Fibroblast of lung (primary cell): Measurements from ENCODE around the gene HSPA8. TPM values are rescaled to one million over a fixed set of nuclear protein-coding genes. Genes with fewer than 3 reads are reported as not detected.

Source experiments
- DNase-seq, 2 donors: peaks; one replicate each; pipeline versions ENCODE4 v3.0.0 to v3.0.0-alpha.2; 2010; ENCODE audit warnings: low read depth in 2 of 2
- H2AFZ ChIP-seq: 2 replicates; pipeline ENCODE4 v1.5.1; 2012; ENCODE audit warnings: low read length, control low read depth, inconsistent platforms
- H3K27ac ChIP-seq: 2 replicates; pipeline ENCODE4 v1.5.1; 2011; ENCODE audit warnings: low read length, control low read depth; ENCODE audit not compliant: insufficient read depth
- H3K27me3 ChIP-seq: 2 replicates; pipeline ENCODE4 v1.5.1; 2011; ENCODE audit warnings: mild to moderate bottlenecking, low read length; ENCODE audit not compliant: control insufficient read depth, insufficient read depth
- H3K36me3 ChIP-seq: 2 replicates; pipeline ENCODE4 v1.5.1; 2011; ENCODE audit warnings: low read length; ENCODE audit not compliant: control insufficient read depth, insufficient read depth
- H3K4me1 ChIP-seq: 2 replicates; pipeline ENCODE4 v1.5.1; 2011; ENCODE audit warnings: low read length; ENCODE audit not compliant: control insufficient read depth, insufficient read depth; ENCODE audit errors: extremely low read depth
- H3K4me2 ChIP-seq: 2 replicates; pipeline ENCODE4 v1.5.1; 2011; ENCODE audit warnings: low read length, control low read depth; ENCODE audit not compliant: insufficient read depth; ENCODE audit errors: extremely low read depth
- H3K4me3 ChIP-seq, 4 experiments: fragments of 200-600 bp in 1 of 4; sonication (generic) in 1 of 4; replicated peaks in 1 of 4; 2 replicates each; pipeline ENCODE4 v1.5.1; 2011 to 2016; ENCODE audit warnings: low read length in 4 of 4, low read depth in 3 of 4, mild to moderate bottlenecking in 3 of 4, control low read depth in 2 of 4, inconsistent platforms in 1 of 4, mixed read lengths in 1 of 4; ENCODE audit not compliant: insufficient read depth in 1 of 4; ENCODE audit errors: control extremely low read depth in 1 of 4
- H3K79me2 ChIP-seq: 2 replicates; pipeline ENCODE4 v1.5.1; 2012; ENCODE audit warnings: mild to moderate bottlenecking, low read length, inconsistent platforms; ENCODE audit not compliant: control insufficient read depth, insufficient read depth
- H3K9ac ChIP-seq: 2 replicates; pipeline ENCODE4 v1.5.1; 2011; ENCODE audit warnings: mild to moderate bottlenecking, low read length, control low read depth; ENCODE audit not compliant: insufficient read depth
- H3K9me3 ChIP-seq: 2 replicates; pipeline ENCODE4 v1.5.1; 2012; ENCODE audit warnings: low read depth, low read length; ENCODE audit not compliant: control insufficient read depth, insufficient read depth
- H4K20me1 ChIP-seq: 2 replicates; pipeline ENCODE4 v1.5.1; 2011; ENCODE audit warnings: low read length; ENCODE audit not compliant: control insufficient read depth, insufficient read depth; ENCODE audit errors: extremely low read depth
- EZH2 ChIP-seq: IDR thresholded peaks from 2 replicates; pipeline ENCODE4 v1.5.1; 2012; ENCODE audit warnings: low read length, control low read depth, mild to moderate bottlenecking; ENCODE audit errors: missing control alignments
- polyA plus RNA-seq, 2 donors: library from polyadenylated mRNA; depleted of rRNA in 1 of 2; stranded (reverse) in 1 of 2; unstranded in 1 of 2; fragments of >200 nt; gene quantifications; 2 replicates each; pipeline ENCODE4 v1.2.1, GENCODE V29; 2011 to 2012; ENCODE audit warnings: missing spikeins in 1 of 2
- total RNA-seq: library from RNA; depleted of rRNA; stranded (reverse); fragments of >200 nt; gene quantifications from 2 replicates; pipeline ENCODE4 v1.2.1, GENCODE V29; 2014
- TF ChIP-seq, protein P1 (sequence below), 2 donors: IDR thresholded peaks in 1 of 2; conservative IDR thresholded peaks in 1 of 2; 1 replicate in 1 of 2; 2 replicates in 1 of 2; pipeline ENCODE4 v1.5.1; 2011 to 2012; ENCODE audit warnings: low read length in 2 of 2, control low read depth in 1 of 2, inconsistent platforms in 1 of 2, low read depth in 1 of 2, mild to moderate bottlenecking in 1 of 2

HSPA8 gene
- total and polyA plus RNA-seq, 2 donors (not counting 1 experiment from before 2014, with no cell fraction given), result 2,158 to 2,431 TPM

DNA sequence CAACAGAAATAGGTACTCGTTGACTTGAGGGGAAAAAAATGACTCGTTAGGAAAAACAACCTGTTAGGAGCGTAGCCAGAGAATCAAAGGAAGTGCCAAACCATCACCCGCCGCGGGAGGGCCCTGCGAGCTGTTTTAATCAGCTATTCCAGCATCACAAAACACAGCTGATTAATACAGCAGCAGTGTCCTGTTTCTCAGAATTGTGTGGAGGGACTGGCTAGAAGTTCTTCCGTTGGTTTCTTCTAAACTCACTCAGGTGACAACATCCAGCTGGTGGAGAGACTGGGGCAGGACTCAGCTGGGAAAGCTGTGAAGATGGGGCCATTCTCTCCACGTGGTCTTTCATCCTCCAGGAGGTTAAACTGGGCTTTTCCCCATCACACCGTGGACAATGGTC, 28.0 kb downstream of the HSPA8 start:
- TF ChIP-seq, protein P1, sequence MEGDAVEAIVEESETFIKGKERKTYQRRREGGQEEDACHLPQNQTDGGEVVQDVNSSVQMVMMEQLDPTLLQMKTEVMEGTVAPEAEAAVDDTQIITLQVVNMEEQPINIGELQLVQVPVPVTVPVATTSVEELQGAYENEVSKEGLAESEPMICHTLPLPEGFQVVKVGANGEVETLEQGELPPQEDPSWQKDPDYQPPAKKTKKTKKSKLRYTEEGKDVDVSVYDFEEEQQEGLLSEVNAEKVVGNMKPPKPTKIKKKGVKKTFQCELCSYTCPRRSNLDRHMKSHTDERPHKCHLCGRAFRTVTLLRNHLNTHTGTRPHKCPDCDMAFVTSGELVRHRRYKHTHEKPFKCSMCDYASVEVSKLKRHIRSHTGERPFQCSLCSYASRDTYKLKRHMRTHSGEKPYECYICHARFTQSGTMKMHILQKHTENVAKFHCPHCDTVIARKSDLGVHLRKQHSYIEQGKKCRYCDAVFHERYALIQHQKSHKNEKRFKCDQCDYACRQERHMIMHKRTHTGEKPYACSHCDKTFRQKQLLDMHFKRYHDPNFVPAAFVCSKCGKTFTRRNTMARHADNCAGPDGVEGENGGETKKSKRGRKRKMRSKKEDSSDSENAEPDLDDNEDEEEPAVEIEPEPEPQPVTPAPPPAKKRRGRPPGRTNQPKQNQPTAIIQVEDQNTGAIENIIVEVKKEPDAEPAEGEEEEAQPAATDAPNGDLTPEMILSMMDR (conservative IDR thresholded peaks at IDR 0.05 in 1 of 2, IDR thresholded peaks at IDR 0.05 in 1 of 2; ENCODE audit: low read depth in 1 of 2, low read length in 2 of 2), result peak; percentile 12 to 25
- TF ChIP-seq EZH2, result no peak
- Histone ChIP-seq H3K4me2 (no peak overlapping the region), H3K27me3 (no peaks in the 10 kb centered on the region), H3K4me1 (no peaks in the 10 kb centered on the region), H3K9me3 (no peaks in the 10 kb centered on the region), H3K27ac (no peak overlapping the region), H3K4me3 (no peak overlapping the region), H3K9ac (no peak overlapping the region), H2AFZ (no peak overlapping the region), H3K79me2 (no peaks in the 10 kb centered on the region), H4K20me1 (no peaks in the 10 kb centered on the region), H3K36me3 (no peaks in the 10 kb centered on the region)
- no peak for DNase-seq

DNA sequence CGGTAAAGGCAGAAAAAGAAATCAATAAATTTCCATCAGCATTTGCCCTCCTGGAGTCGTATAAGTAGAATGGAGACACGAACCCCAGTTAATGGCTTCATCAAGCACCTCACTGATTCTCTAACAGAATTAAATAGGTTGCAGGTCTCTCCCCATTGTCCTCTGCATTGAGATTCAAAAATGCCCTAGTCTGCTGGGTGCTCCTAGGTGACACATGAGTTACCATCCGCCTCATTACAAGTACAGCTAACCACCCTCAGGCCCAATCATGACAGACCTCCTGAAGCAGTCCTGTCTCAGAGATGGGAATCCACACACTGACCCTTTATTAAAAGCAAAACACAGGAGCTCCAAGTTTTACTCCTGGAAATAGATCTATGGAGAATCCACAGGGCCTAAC, 31.4 kb downstream of the HSPA8 start:
- H3K27ac ChIP-seq, result no peak overlapping the region
- no peak overlapping the region for H2AFZ ChIP-seq
- no peaks in the 10 kb centered on the region for H3K36me3 ChIP-seq
- no peak for DNase-seq
- H3K79me2 ChIP-seq, result no peaks in the 10 kb centered on the region
- no peak overlapping the region for H3K9ac ChIP-seq
- no peaks in the 10 kb centered on the region for H3K9me3 ChIP-seq
- H3K4me1 ChIP-seq, result no peaks in the 10 kb centered on the region
- no peaks in the 10 kb centered on the region for H3K27me3 ChIP-seq
- no peak for TF ChIP-seq EZH2
- TF ChIP-seq, protein P1 (conservative IDR thresholded peaks at IDR 0.05 in 1 of 2, IDR thresholded peaks at IDR 0.05 in 1 of 2; ENCODE audit: low read depth in 1 of 2, low read length in 2 of 2), result no peak
- no peaks in the 10 kb centered on the region for H4K20me1 ChIP-seq
- H3K4me3 ChIP-seq, result no peak overlapping the region
- H3K4me2 ChIP-seq, result no peak overlapping the region

DNA sequence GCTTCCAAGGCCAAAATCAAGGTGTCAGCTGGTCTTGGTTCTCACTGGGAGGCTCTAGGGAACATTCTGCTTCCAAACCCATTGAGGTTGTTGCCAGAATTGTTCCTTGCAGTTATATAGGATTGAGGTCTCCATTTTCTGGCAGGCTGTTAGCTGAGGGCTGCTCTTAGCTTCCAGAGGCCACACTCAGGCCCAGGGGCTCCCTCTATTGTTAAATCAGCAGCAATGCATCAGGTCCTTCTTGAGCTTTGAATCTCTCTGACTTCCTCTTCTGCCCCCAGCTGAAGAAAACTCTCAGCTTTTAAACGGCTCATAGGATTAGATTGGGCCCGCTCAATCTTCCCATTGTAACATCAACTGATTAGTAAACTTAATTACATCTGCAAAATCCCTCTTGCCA, 41.0 kb downstream of the HSPA8 start:
- peaks cover 10% of the 10 kb centered on the region for H3K27me3 ChIP-seq
- H3K79me2 ChIP-seq, result no peaks in the 10 kb centered on the region
- no peak overlapping the region for H3K9ac ChIP-seq
- no peak overlapping the region for H2AFZ ChIP-seq
- no peak overlapping the region for H3K4me2 ChIP-seq
- TF ChIP-seq, protein P1 (conservative IDR thresholded peaks at IDR 0.05 in 1 of 2, IDR thresholded peaks at IDR 0.05 in 1 of 2; ENCODE audit: low read depth in 1 of 2, low read length in 2 of 2), result peak; percentile 62 to 80
- no peak for TF ChIP-seq EZH2
- peak; percentile 40 to 57 for DNase-seq
- no peaks in the 10 kb centered on the region for H3K36me3 ChIP-seq
- no peaks in the 10 kb centered on the region for H3K9me3 ChIP-seq
- H3K27ac ChIP-seq, result no peak overlapping the region
- H3K4me3 ChIP-seq, result no peak overlapping the region
- H4K20me1 ChIP-seq, result no peaks in the 10 kb centered on the region
- no peaks in the 10 kb centered on the region for H3K4me1 ChIP-seq
